ENCODE results near the gene FKRP. TPM values are rescaled to one million over a fixed set of nuclear protein-coding genes. Genes with fewer than 3 reads are reported as not detected.
A peak's percentile ranks its signal among the peaks of the same experiment; 100 is the strongest.
"Not testable (repeated sequence)": the region's sequence is repeated elsewhere in the genome, so short reads cannot be mapped to it uniquely, and the experiment has no call there.

The FKRP gene
- 10 to 100 TPM; 20.0 to 30.4 (median 24.5) TPM for polyA plus RNA-seq (ENCODE audit: insufficient read depth in 1 of 5, insufficient read length in 5 of 5, low replicate concordance in 1 of 5)
- long read RNA-seq, donor 1, transcript FKRP-205 (3 exons, 633 nt): major isoform, 5 of 8 reads
- long read RNA-seq, donor 1, partial matches to known transcripts: 0 of 8 reads
- long read RNA-seq, donor 1, other reads (novel, unspliced or antisense): 0 of 8 reads
- long read RNA-seq, donor 2, partial matches to known transcripts: 11 of 31 reads
- long read RNA-seq, donor 2, other reads (novel, unspliced or antisense): 16 of 31 reads
- long read RNA-seq, donor 3, partial matches to known transcripts: 18 of 52 reads
- long read RNA-seq, donor 3, other reads (novel, unspliced or antisense): 28 of 52 reads
- long read RNA-seq, donor 4, partial matches to known transcripts: 0 of 18 reads
- long read RNA-seq, donor 4, other reads (novel, unspliced or antisense): 16 of 18 reads
- long read RNA-seq, donor 5, partial matches to known transcripts: 50 of 92 reads
- long read RNA-seq, donor 5, other reads (novel, unspliced or antisense): 37 of 92 reads
- long read RNA-seq, donor 6, partial matches to known transcripts: 16 of 46 reads
- long read RNA-seq, donor 6, other reads (novel, unspliced or antisense): 22 of 46 reads
- long read RNA-seq, donor 7, partial matches to known transcripts: 96 of 148 reads
- long read RNA-seq, donor 7, other reads (novel, unspliced or antisense): 46 of 148 reads
- long read RNA-seq, donor 8, partial matches to known transcripts: 0 of 19 reads
- long read RNA-seq, donor 8, other reads (novel, unspliced or antisense): 19 of 19 reads

- no peak for DNase-seq
Observed at GRCh38 chr19:46745521-46746280, at the start of gene FKRP. FKRP (plus strand) TSS chr19:46746057; CDS start chr19:46755451, 9,394 bp downstream.

- DNase-seq: no peak
Observed at GRCh38 chr19:46696866-46697203, 49.0 kb upstream of the FKRP start.

- peak; percentile 71 for DNase-seq
Observed at GRCh38 chr19:46697204-46697960, 48.5 kb upstream of the FKRP start.

GRCh38 chr19:46698395-46699321 is 47.2 kb upstream of the FKRP start:
- DNase-seq: no peak

GRCh38 chr19:46700704-46701103 is 45.2 kb upstream of the FKRP start:
- DNase-seq: no peak

- peak in 1 of 2 donors; percentile 32 for DNase-seq
Observed at GRCh38 chr19:46704379-46705076, 41.3 kb upstream of the FKRP start.

GRCh38 chr19:46710687-46711086 is 35.2 kb upstream of the FKRP start:
- DNase-seq: no peak

GRCh38 chr19:46712768-46713338 is 33.0 kb upstream of the FKRP start:
- not testable (repeated sequence) for DNase-seq

- DNase-seq: peak; percentile 92 to 93
Observed at GRCh38 chr19:46713781-46714443, 31.9 kb upstream of the FKRP start.

- DNase-seq: no peak
Observed at GRCh38 chr19:46714444-46715106, 31.3 kb upstream of the FKRP start.

- DNase-seq: no peak
Observed at GRCh38 chr19:46715620-46715974, 30.3 kb upstream of the FKRP start.

- DNase-seq: no peak
Observed at GRCh38 chr19:46715975-46716671, 29.7 kb upstream of the FKRP start.

GRCh38 chr19:46716672-46717033 is 29.2 kb upstream of the FKRP start:
- no peak for DNase-seq

- peak; percentile 89 for DNase-seq
Observed at GRCh38 chr19:46717034-46717715, 28.7 kb upstream of the FKRP start, which contains the start of gene PRKD2. PRKD2 (minus strand) TSS chr19:46717114; CDS start chr19:46716370, 744 bp downstream.

- DNase-seq: no peak
Observed at GRCh38 chr19:46717716-46718143, 28.1 kb upstream of the FKRP start.

GRCh38 chr19:46718157-46718933 is 27.5 kb upstream of the FKRP start:
- DNase-seq: no peak

Data from right lung (tissue), 10 donors.